Hepatocyte (in vitro differentiated cells): ENCODE data around the gene CARMIL3. TPM values are rescaled to one million over a fixed set of nuclear protein-coding genes. Genes with fewer than 3 reads are reported as not detected.

Experiments used
- DNase-seq: peaks from one replicate; pipeline ENCODE4 v3.0.0-alpha.2; 2016; ENCODE audit warnings: low spot score
- H2AFZ ChIP-seq: fragments of 200-600 bp; sonication (generic); 2 replicates; pipeline ENCODE4 v1.6.0; 2016; ENCODE audit warnings: antibody characterized with exemption, mild to moderate bottlenecking
- H3K27ac ChIP-seq: fragments of 200-600 bp; sonication (generic); 2 replicates; pipeline ENCODE4 v1.5.1; 2016; ENCODE audit warnings: mild to moderate bottlenecking
- H3K27me3 ChIP-seq: fragments of 200-600 bp; sonication (generic); 2 replicates; pipeline ENCODE4 v1.6.1; 2016
- H3K36me3 ChIP-seq: fragments of 200-600 bp; sonication (generic); replicated peaks from 2 replicates; pipeline ENCODE4 v1.5.1; 2016; ENCODE audit warnings: low read depth; ENCODE audit not compliant: insufficient read depth
- H3K4me1 ChIP-seq: fragments of 200-600 bp; sonication (generic); 2 replicates; pipeline ENCODE4 v1.5.1; 2016; ENCODE audit warnings: mild to moderate bottlenecking, moderate library complexity; ENCODE audit not compliant: insufficient read depth
- H3K4me2 ChIP-seq: fragments of 200-600 bp; sonication (generic); 2 replicates; pipeline ENCODE4 v1.6.0; 2016
- H3K4me3 ChIP-seq: fragments of 200-600 bp; sonication (generic); 2 replicates; pipeline ENCODE4 v1.5.1; 2016; ENCODE audit warnings: mild to moderate bottlenecking
- H3K79me2 ChIP-seq: fragments of 200-600 bp; sonication (generic); 2 replicates; pipeline ENCODE4 v1.6.0; 2017; ENCODE audit warnings: mild to moderate bottlenecking
- H3K9me2 ChIP-seq: fragments of 200-600 bp; sonication (generic); replicated peaks from 2 replicates; pipeline ENCODE4 v1.6.0; 2017; ENCODE audit warnings: mild to moderate bottlenecking; ENCODE audit not compliant: insufficient read depth
- H3K9me3 ChIP-seq: fragments of 200-600 bp; sonication (generic); 2 replicates; pipeline ENCODE4 v1.5.1; 2016; ENCODE audit warnings: low read depth, mild to moderate bottlenecking
- H4K20me1 ChIP-seq: fragments of 200-600 bp; sonication (generic); 2 replicates; pipeline ENCODE4 v1.6.0; 2016; ENCODE audit warnings: mild to moderate bottlenecking; ENCODE audit not compliant: insufficient read depth, poor library complexity, severe bottlenecking
- EZH2 ChIP-seq: fragments of 200-600 bp; sonication (generic); IDR thresholded peaks from 2 replicates; pipeline ENCODE4 v1.6.1; 2016; ENCODE audit warnings: antibody characterized with exemption, mild to moderate bottlenecking, borderline replicate concordance
- EZH2phosphoT487 ChIP-seq: fragments of 200-600 bp; sonication (generic); IDR thresholded peaks from one replicate; pipeline ENCODE4 v1.6.1; 2018; ENCODE audit warnings: antibody characterized with exemption, mild to moderate bottlenecking, low read depth, moderate library complexity; ENCODE audit not compliant: unreplicated experiment, severe bottlenecking
- WGBS: methylation state at CpG from one replicate; pipeline ENCODE4 v1.1.6; 2016; ENCODE audit warnings: low lambda C conversion rate; ENCODE audit errors: missing lambda C conversion rate; 5-methylcytosine and 5-hydroxymethylcytosine counted together
- polyA plus RNA-seq: library from polyadenylated mRNA; unstranded; fragments of >200 nt; fragmentation: Nextera tagmentation; extraction: Ambion mirVana; gene quantifications from 2 replicates; pipeline ENCODE4 v1.2.1, GENCODE V29; 2016
- total RNA-seq: library from RNA; depleted of rRNA; stranded (reverse); fragments of >200 nt; gene quantifications from 2 replicates; pipeline ENCODE4 v1.2.3, GENCODE V29; 2014
- TF ChIP-seq, protein P1 (sequence below): fragments of 200-600 bp; sonication (generic); IDR thresholded peaks from 2 replicates; pipeline ENCODE4 v1.5.1; 2016; ENCODE audit warnings: antibody characterized with exemption, mild to moderate bottlenecking; ENCODE audit not compliant: poor library complexity

The CARMIL3 gene
- total and polyA plus RNA-seq, 2 experiments from 2014 or later, result 0.37 TPM; not detected in 1

DNA sequence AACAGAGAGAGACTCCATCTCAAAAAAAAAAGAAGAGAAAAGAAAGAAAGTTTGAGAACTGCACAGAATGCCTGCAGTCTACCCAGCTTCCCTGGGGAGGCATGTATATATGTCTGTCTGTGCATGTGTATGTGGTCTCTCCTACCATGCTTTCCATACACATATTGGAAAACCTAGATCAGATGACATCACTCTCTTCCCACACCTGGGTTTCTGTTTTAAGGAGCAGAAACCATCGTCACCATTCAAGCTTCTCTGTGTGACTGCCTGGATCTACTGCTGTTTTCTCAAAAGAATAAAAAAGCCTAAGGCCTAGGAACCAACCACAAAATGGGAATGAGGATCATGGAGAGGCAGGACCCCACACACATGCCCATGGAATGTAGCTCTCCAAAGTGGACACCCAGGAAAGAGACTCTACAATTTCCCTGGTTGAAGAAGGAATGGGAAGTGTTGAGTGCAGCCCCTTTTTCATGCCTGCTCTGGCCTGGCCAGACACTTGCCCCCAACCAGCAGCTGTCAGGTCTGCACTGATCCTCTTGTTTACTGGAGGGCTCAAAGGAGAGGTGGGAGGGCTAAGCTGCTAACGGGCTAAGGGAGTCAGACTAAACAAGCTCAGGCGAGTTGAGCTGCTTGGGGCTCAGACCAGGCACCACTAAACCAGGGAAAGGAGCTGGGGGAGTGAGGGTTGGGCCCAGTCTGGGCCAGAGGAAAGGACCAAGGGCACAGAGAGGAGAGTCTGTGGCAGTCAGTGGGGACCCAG lies 34.6 kb downstream of the CARMIL3 start:
- no peaks in the 10 kb centered on the region for H3K79me2 ChIP-seq
- H3K27me3 ChIP-seq, result no peaks in the 10 kb centered on the region
- H3K4me2 ChIP-seq, result no peak overlapping the region
- 51% methylated on average over 3 of the region's 3 CpGs for WGBS
- no peaks in the 10 kb centered on the region for H3K9me3 ChIP-seq
- H3K9me2 ChIP-seq, result no peaks in the 10 kb centered on the region
- H3K4me1 ChIP-seq, result no peaks in the 10 kb centered on the region
- no peak overlapping the region for H2AFZ ChIP-seq
- no peaks in the 10 kb centered on the region for H4K20me1 ChIP-seq
- H3K27ac ChIP-seq, result no peak overlapping the region
- TF ChIP-seq EZH2phosphoT487 (no peak), EZH2 (no peak)
- TF ChIP-seq, protein P1, sequence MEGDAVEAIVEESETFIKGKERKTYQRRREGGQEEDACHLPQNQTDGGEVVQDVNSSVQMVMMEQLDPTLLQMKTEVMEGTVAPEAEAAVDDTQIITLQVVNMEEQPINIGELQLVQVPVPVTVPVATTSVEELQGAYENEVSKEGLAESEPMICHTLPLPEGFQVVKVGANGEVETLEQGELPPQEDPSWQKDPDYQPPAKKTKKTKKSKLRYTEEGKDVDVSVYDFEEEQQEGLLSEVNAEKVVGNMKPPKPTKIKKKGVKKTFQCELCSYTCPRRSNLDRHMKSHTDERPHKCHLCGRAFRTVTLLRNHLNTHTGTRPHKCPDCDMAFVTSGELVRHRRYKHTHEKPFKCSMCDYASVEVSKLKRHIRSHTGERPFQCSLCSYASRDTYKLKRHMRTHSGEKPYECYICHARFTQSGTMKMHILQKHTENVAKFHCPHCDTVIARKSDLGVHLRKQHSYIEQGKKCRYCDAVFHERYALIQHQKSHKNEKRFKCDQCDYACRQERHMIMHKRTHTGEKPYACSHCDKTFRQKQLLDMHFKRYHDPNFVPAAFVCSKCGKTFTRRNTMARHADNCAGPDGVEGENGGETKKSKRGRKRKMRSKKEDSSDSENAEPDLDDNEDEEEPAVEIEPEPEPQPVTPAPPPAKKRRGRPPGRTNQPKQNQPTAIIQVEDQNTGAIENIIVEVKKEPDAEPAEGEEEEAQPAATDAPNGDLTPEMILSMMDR, result no peak
- DNase-seq, result no peak
- H3K36me3 ChIP-seq, result no peaks in the 10 kb centered on the region
- H3K4me3 ChIP-seq, result no peak overlapping the region

DNA sequence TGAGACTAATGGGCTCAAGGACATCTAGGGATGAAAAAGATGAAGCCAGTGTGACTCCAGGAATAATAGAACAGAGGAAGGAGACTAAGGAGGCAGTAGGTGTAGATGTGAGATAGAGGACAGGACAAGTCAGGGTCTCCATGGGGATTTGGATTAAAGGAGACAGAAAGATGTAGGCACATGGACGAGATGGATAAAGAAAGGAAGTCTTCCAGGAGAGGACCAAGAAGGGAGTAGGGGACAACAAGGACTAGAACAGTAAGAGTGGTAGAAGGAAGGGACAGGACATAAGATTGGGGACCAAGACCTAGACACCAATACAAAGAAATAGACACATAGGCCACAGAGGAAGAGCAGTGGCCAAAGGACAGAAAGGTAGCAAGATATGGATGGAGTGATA lies 35.2 kb downstream of the CARMIL3 start:
- H3K4me1 ChIP-seq, result no peaks in the 10 kb centered on the region
- H3K4me3 ChIP-seq, result no peak overlapping the region
- 92% methylated on average over 1 of the region's 1 CpG for WGBS
- TF ChIP-seq EZH2phosphoT487, result no peak
- TF ChIP-seq EZH2, result no peak
- TF ChIP-seq, protein P1, result no peak
- H3K27me3 ChIP-seq, result no peaks in the 10 kb centered on the region
- H3K36me3 ChIP-seq, result no peaks in the 10 kb centered on the region
- DNase-seq, result no peak
- no peak overlapping the region for H3K4me2 ChIP-seq
- H2AFZ ChIP-seq, result no peak overlapping the region
- H3K79me2 ChIP-seq, result no peaks in the 10 kb centered on the region
- H4K20me1 ChIP-seq, result no peaks in the 10 kb centered on the region
- H3K9me2 ChIP-seq, result no peaks in the 10 kb centered on the region
- H3K27ac ChIP-seq, result no peak overlapping the region
- no peaks in the 10 kb centered on the region for H3K9me3 ChIP-seq

DNA sequence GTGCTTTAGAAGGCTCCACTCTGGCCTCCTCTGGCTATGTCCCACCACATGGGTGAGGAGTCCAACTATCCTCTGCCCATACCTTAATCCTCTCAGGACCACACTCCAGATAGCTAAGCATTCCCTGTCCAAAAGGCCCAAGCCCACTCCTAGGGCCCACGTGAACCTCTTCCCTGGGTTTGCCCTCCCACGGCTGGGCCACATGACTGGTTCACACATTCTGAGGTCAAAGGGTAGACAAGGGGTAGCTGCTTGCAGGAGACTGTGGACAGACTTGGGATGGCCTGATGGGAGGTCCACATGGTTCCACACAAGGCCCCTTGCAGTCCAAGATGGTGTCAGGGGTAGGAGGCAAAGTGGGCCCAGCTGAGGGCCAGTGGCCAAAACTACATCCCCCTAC lies 36.3 kb downstream of the CARMIL3 start:
- TF ChIP-seq EZH2phosphoT487 (no peak), EZH2 (no peak)
- TF ChIP-seq, protein P1, result no peak
- no peak for DNase-seq
- 90% methylated on average over 2 of the region's 2 CpGs for WGBS

More for the DNA sequence above, 36.3 kb downstream of the CARMIL3 start:
- Histone ChIP-seq H3K36me3 (no peaks in the 10 kb centered on the region), H3K4me1 (peaks cover 2% of the 10 kb centered on the region), H2AFZ (no peak overlapping the region), H3K9me2 (no peaks in the 10 kb centered on the region), H4K20me1 (no peaks in the 10 kb centered on the region), H3K79me2 (no peaks in the 10 kb centered on the region), H3K27me3 (no peaks in the 10 kb centered on the region), H3K9me3 (no peaks in the 10 kb centered on the region), H3K4me3 (no peak overlapping the region), H3K27ac (no peak overlapping the region), H3K4me2 (no peak overlapping the region)
